Right atrium auricular region (tissue), 2 donors: Measurements from ENCODE around the gene C7orf25. TPM values are rescaled to one million over a fixed set of nuclear protein-coding genes. Genes with fewer than 3 reads are reported as not detected.

Source experiments
- DNase-seq: peaks from one replicate; pipeline ENCODE4 v3.0.0-alpha.2; 2019; ENCODE audit warnings: low spot score
- H3K27ac ChIP-seq, 2 donors: fragments of 200-600 bp; sonication (generic); 1 replicate in 1 of 2; 2 replicates in 1 of 2; pipeline ENCODE4 v1.5.1; 2016 to 2019
- H3K27me3 ChIP-seq, 2 donors: fragments of 200-600 bp; sonication (generic); one replicate each; pipeline versions ENCODE4 v1.5.1 to v1.6.0; 2017 to 2019
- H3K36me3 ChIP-seq: fragments of 200-600 bp; sonication (generic); one replicate; pipeline ENCODE4 v1.5.1; 2016
- H3K4me1 ChIP-seq, 2 donors: fragments of 200-600 bp; sonication (generic); one replicate each; pipeline versions ENCODE4 v1.5.1 to v1.6.0; 2017 to 2019
- H3K4me3 ChIP-seq, 2 donors: fragments of 200-600 bp; sonication (generic); 1 replicate in 1 of 2; 2 replicates in 1 of 2; pipeline ENCODE4 v1.5.1; 2017 to 2019; ENCODE audit warnings: mild to moderate bottlenecking in 1 of 2, moderate library complexity in 1 of 2
- H3K9me3 ChIP-seq, 2 donors: fragments of 200-600 bp; sonication (generic); one replicate each; pipeline ENCODE4 v1.5.1; 2019
- total RNA-seq, 2 donors: library from RNA; depleted of rRNA; stranded (reverse); fragments of >200 nt; gene quantifications; one replicate each; pipeline ENCODE4 v1.1.0, GENCODE V29; 2016
- TF ChIP-seq, protein P1 (sequence below), 2 donors: fragments of 200-600 bp; sonication (generic); IDR thresholded peaks; one replicate each; pipeline ENCODE4 v1.5.1; 2019; ENCODE audit warnings: antibody characterized with exemption in 2 of 2

C7orf25 gene
- total RNA-seq, 2 donors from 2014 or later, result 4.4 to 10.6 TPM

DNA sequence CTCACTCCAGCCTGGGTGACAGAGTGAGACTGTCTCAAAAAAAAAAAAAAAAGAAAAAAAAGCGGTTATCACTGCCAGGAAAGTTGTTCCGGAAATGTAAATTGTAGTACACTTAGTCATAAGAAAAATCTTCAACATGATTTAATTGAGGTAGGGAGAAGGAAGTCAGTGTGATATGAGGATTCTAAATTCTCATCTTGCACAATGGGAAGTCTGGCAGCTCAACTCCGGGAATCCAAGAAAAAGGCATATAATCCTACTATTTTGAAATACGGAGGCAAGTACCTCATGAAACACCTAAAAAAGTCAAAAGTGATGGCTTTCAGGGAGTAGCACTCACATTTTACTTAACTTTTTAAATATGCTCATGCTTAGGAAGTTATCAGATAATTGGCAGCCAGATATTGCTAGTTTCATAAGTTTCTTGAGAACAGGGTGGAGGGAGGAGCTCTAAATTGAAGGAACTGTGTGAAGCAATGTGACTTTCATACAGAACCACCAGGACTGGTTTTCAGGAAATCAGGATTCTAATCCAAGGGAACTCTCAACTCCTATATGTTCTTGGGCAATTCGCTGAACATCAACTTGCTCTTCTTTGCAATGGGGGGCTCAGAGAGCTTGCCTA is 2.7 kb upstream of the C7orf25 start:
- H3K9me3 ChIP-seq, result no peaks in the 10 kb centered on the region
- H3K4me1 ChIP-seq, result peaks cover 0 to 16% of the 10 kb centered on the region in 2 donors
- TF ChIP-seq, protein P1, sequence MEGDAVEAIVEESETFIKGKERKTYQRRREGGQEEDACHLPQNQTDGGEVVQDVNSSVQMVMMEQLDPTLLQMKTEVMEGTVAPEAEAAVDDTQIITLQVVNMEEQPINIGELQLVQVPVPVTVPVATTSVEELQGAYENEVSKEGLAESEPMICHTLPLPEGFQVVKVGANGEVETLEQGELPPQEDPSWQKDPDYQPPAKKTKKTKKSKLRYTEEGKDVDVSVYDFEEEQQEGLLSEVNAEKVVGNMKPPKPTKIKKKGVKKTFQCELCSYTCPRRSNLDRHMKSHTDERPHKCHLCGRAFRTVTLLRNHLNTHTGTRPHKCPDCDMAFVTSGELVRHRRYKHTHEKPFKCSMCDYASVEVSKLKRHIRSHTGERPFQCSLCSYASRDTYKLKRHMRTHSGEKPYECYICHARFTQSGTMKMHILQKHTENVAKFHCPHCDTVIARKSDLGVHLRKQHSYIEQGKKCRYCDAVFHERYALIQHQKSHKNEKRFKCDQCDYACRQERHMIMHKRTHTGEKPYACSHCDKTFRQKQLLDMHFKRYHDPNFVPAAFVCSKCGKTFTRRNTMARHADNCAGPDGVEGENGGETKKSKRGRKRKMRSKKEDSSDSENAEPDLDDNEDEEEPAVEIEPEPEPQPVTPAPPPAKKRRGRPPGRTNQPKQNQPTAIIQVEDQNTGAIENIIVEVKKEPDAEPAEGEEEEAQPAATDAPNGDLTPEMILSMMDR (IDR thresholded peaks at IDR 0.05), result no peak
- no peak overlapping the region for H3K27ac ChIP-seq
- no peak overlapping the region for H3K4me3 ChIP-seq
- peaks cover 35% of the 10 kb centered on the region for H3K36me3 ChIP-seq
- DNase-seq, result no peak
- no peaks in the 10 kb centered on the region for H3K27me3 ChIP-seq

DNA sequence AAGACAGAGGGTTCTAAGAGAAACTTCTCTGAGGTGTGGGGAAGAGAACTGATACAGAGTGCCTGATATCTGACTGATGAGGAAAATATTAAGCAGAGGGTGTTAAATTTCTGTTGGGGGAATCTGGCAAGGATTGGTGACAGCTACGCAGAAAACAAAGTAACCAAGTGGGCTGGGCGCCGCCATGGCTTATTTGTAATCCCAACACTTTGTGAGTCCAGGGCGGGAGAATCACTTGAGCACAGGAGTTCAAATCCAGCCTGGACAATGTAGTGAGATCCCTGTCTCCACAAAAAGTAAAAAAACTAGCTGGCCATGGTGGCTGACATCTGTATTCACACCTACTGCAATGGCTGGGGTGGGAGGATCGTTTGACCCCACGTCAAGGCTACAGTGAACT is 2.1 kb upstream of the C7orf25 start:
- Histone ChIP-seq H3K27me3 (no peaks in the 10 kb centered on the region), H3K4me3 (no peak overlapping the region), H3K4me1 (peaks cover 0 to 16% of the 10 kb centered on the region in 2 donors), H3K9me3 (no peaks in the 10 kb centered on the region), H3K36me3 (peaks cover 29% of the 10 kb centered on the region), H3K27ac (no peak overlapping the region)
- DNase-seq, result no peak
- TF ChIP-seq, protein P1 (IDR thresholded peaks at IDR 0.05), result no peak

DNA sequence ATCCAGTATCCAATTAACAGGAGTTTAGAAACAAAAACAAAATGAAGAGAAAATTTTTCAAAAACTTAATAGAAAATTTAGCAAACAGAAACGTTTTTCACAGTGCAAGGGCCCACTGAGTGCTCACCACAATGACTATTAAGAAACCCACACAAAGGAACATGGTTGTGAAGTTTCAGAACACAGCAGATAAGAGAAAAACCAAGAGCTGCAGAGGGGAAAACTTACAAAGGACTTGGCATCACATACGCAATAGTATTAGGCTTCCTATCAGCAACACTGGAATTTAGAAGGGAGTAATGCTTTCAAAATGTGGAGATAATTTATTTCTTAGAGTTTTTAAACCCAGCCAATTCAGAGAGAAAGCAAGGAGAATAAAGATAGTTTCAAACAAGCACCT is 1.7 kb upstream of the C7orf25 start:
- DNase-seq, result no peak
- H3K4me3 ChIP-seq, result no peak overlapping the region
- H3K27ac ChIP-seq, result no peak overlapping the region
- peaks cover 0 to 16% of the 10 kb centered on the region in 2 donors for H3K4me1 ChIP-seq
- TF ChIP-seq, protein P1 (IDR thresholded peaks at IDR 0.05), result no peak
- no peaks in the 10 kb centered on the region for H3K27me3 ChIP-seq
- H3K9me3 ChIP-seq, result no peaks in the 10 kb centered on the region
- peaks cover 28% of the 10 kb centered on the region for H3K36me3 ChIP-seq

DNA sequence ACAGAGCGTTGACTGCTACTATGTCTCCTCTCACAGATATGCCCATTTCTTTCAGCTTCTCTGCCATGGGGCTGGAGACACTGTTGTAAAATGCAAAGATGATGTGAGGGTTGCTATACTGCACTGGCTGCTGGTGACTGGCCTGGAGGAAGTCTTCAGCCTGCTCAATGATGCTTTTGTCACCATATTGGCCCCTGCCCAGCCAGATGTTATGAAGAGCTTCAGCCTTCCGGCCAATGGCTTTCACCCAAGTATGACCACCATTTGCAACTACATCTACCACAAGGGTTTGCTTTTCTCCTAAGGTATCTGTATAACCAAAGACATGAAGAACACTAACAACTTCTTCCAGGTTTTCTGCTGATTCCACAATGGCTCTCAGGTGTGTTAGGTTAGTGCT is 1.6 kb downstream of the C7orf25 start:
- TF ChIP-seq, protein P1 (IDR thresholded peaks at IDR 0.05), result no peak
- no peaks in the 10 kb centered on the region for H3K9me3 ChIP-seq
- H3K36me3 ChIP-seq, result no peaks in the 10 kb centered on the region
- no peaks in the 10 kb centered on the region for H3K27me3 ChIP-seq
- H3K27ac ChIP-seq, result no peak overlapping the region
- DNase-seq, result no peak
- peaks cover 0 to 16% of the 10 kb centered on the region in 2 donors for H3K4me1 ChIP-seq
- H3K4me3 ChIP-seq, result no peak overlapping the region

DNA sequence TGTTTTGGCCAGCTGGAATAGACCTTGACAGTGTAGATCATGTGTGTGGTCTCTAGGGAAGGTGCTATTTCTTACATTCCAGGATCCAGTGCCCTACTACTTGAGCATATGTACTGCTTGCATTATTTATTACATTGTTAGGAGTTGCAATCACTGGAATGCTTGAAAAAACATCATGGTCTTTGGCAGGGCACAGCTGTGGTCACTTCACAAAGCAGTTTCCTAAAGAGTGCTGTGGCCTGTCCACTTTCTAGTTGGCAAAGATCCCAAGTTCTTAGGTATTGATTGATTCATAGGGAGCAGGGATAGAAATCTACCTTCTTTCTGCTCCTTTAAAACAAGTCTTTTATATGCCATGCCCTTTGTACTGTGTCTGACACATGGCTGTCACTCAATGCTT is 4.6 kb downstream of the C7orf25 start:
- no peaks in the 10 kb centered on the region for H3K9me3 ChIP-seq
- no peak overlapping the region for H3K27ac ChIP-seq
- H3K4me3 ChIP-seq, result no peak overlapping the region
- peaks cover 0 to 12% of the 10 kb centered on the region in 2 donors for H3K4me1 ChIP-seq
- TF ChIP-seq, protein P1 (IDR thresholded peaks at IDR 0.05), result no peak
- no peaks in the 10 kb centered on the region for H3K36me3 ChIP-seq
- H3K27me3 ChIP-seq, result no peaks in the 10 kb centered on the region
- no peak for DNase-seq

DNA sequence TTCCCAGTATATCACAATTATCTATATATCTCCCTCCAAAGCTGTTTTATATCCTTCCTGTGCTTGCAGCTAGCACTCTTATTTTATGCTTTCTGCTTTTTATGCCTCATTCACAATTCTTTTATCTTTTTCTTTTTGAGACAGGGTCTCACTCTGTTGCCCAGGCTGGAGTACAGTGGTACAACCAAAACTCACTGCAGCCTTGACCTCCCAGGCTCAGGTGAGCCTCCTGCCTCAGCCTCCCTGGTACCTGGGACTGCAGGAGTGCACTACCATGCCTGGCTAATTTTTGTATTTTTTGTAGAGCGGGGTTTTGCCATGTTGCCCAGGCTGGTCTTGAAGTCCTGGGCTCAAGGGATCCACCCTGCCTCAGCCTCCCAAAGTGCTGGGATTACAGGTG is 5.7 kb downstream of the C7orf25 start:
- peaks cover 0 to 9% of the 10 kb centered on the region in 2 donors for H3K4me1 ChIP-seq
- no peaks in the 10 kb centered on the region for H3K9me3 ChIP-seq
- TF ChIP-seq, protein P1 (IDR thresholded peaks at IDR 0.05), result no peak
- DNase-seq, result no peak
- no peak overlapping the region for H3K4me3 ChIP-seq
- H3K36me3 ChIP-seq, result no peaks in the 10 kb centered on the region
- H3K27me3 ChIP-seq, result no peaks in the 10 kb centered on the region
- H3K27ac ChIP-seq, result no peak overlapping the region
